Activated gamma-delta T cell (primary cell): ENCODE measurements around the gene SLC32A1.

Experiments used
- DNase-seq: peaks from one replicate; lab custom pipeline; 2025; lab: John Stamatoyannopoulos, UW

SLC32A1 gene

GRCh38 chr20:38755324-38755910 lies 31.1 kb downstream of the SLC32A1 start:
- DNase-seq: no peak

GRCh38 chr20:38757145-38757775 lies 33.0 kb downstream of the SLC32A1 start:
- DNase-seq: no peak

- no peak for DNase-seq
These were observed 34.8 kb downstream of the SLC32A1 start for GRCh38 chr20:38759106-38759505.

- DNase-seq: no peak
These were observed 36.7 kb downstream of the SLC32A1 start for GRCh38 chr20:38760978-38761377.

- DNase-seq: no peak
These were observed 37.9 kb downstream of the SLC32A1 start for GRCh38 chr20:38762174-38762573.

GRCh38 chr20:38763616-38764015 lies 39.3 kb downstream of the SLC32A1 start:
- no peak for DNase-seq

- no peak for DNase-seq
These were observed 40.5 kb downstream of the SLC32A1 start for GRCh38 chr20:38764567-38765318.

- DNase-seq: no peak
These were observed 41.8 kb downstream of the SLC32A1 start for GRCh38 chr20:38766071-38766470.

GRCh38 chr20:38769376-38770295 lies 45.4 kb downstream of the SLC32A1 start:
- DNase-seq: no peak

GRCh38 chr20:38770546-38770945 lies 46.3 kb downstream of the SLC32A1 start:
- no peak for DNase-seq

- DNase-seq: no peak
These were observed 46.7 kb downstream of the SLC32A1 start for GRCh38 chr20:38770970-38771369.

GRCh38 chr20:38771621-38772020 lies 47.3 kb downstream of the SLC32A1 start:
- no peak for DNase-seq

GRCh38 chr20:38774167-38774566 lies 49.9 kb downstream of the SLC32A1 start:
- no peak for DNase-seq

- no peak for DNase-seq
These were observed 52.1 kb downstream of the SLC32A1 start for GRCh38 chr20:38776363-38776762.
